GM12878 (cell line): ENCODE measurements around the gene TTLL1. TPM values are rescaled to one million over a fixed set of nuclear protein-coding genes. Genes with fewer than 3 reads are reported as not detected.

Experiments
- ATAC-seq: fragments of 200-7000 bp; cut with Tn5 transposase; 3 replicates; pipeline ENCODE4 v1.9.1; 2020; ENCODE audit warnings: mild to moderate bottlenecking, moderate library complexity
- BruUV-seq: library from RNA; stranded (reverse); fragments of 400-500 nt; replicated peaks from 2 replicates; lab custom pipeline; 2021; lab: Mats Ljungman, UMichigan
- CTCF ChIA-PET: fragments of 300-600 bp; sonication (Branson Sonifier 250); formaldehyde crosslinking; extraction: SDS; loops from one replicate; lab custom pipeline; 2021; ENCODE audit warnings: inconsistent platforms; lab: Yijun Ruan, JAX
- POLR2A ChIA-PET: fragments of 350-600 bp; formaldehyde crosslinking; extraction: SDS; loops from one replicate; lab custom pipeline; 2021; ENCODE audit warnings: inconsistent platforms; lab: Charles Lee
- RAD21 ChIA-PET: fragments of 300-600 bp; sonication (Branson Sonifier 250); formaldehyde crosslinking; loops from one replicate; lab custom pipeline; 2023; ENCODE audit warnings: antibody characterized with exemption; ENCODE audit not compliant: unreplicated experiment; lab: Charles Lee
- SMC1A ChIA-PET: fragments of 300-600 bp; sonication (Branson Sonifier 250); formaldehyde crosslinking; loops from one replicate; lab custom pipeline; 2023; ENCODE audit not compliant: unreplicated experiment, uncharacterized antibody; lab: Charles Lee
- DNase-seq: peaks from one replicate; pipeline ENCODE4 v3.0.0-alpha.2; 2011; ENCODE audit warnings: low read depth, low spot score
- FAIRE-seq: peaks from 3 replicates; lab custom pipeline; 2011; peaks lifted over from hg19 to GRCh38; lab: Jason Lieb, UNC
- H2AFZ ChIP-seq: 2 replicates; pipeline ENCODE4 v1.6.0; 2011; ENCODE audit warnings: low read depth, low read length, control low read depth; ENCODE audit not compliant: control insufficient read depth
- H3K27ac ChIP-seq: 2 replicates; pipeline ENCODE4 v1.5.1; 2011; ENCODE audit warnings: control low read depth; ENCODE audit not compliant: control insufficient read depth, insufficient read depth
- H3K27me3 ChIP-seq, 2 experiments: replicated peaks in 1 of 2; 2 replicates each; pipeline versions ENCODE4 v1.6.0 to v1.6.1; 2011; ENCODE audit warnings: low read length in 1 of 2; ENCODE audit not compliant: control insufficient read depth in 2 of 2, insufficient read depth in 2 of 2
- H3K36me3 ChIP-seq, 2 experiments: 2 replicates each; pipeline ENCODE4 v1.5.1; 2011; ENCODE audit warnings: low read length in 1 of 2; ENCODE audit not compliant: control insufficient read depth in 2 of 2, insufficient read depth in 2 of 2
- H3K4me1 ChIP-seq: 2 replicates; pipeline ENCODE4 v1.6.1; 2011; ENCODE audit warnings: mild to moderate bottlenecking, low read length, moderate library complexity, mixed read lengths; ENCODE audit not compliant: control insufficient read depth, insufficient read depth
- H3K4me2 ChIP-seq: 2 replicates; pipeline ENCODE4 v1.6.0; 2011; ENCODE audit warnings: control low read depth; ENCODE audit not compliant: control insufficient read depth, insufficient read depth
- H3K4me3 ChIP-seq: fragments of 200-600 bp; sonication (generic); 2 replicates; pipeline ENCODE4 v1.5.1; 2016
- H3K79me2 ChIP-seq: 2 replicates; pipeline ENCODE4 v1.6.0; 2011; ENCODE audit warnings: low read length; ENCODE audit not compliant: control insufficient read depth, insufficient read depth
- H3K9ac ChIP-seq: 2 replicates; pipeline ENCODE4 v1.8.0; 2011; ENCODE audit warnings: low read length, control low read depth, mixed read lengths; ENCODE audit not compliant: control insufficient read depth, insufficient read depth
- H3K9me3 ChIP-seq: replicated peaks from 3 replicates; pipeline ENCODE4 v1.5.1; 2011; ENCODE audit warnings: mild to moderate bottlenecking, low read length; ENCODE audit not compliant: control insufficient read depth, insufficient read depth
- H4K20me1 ChIP-seq: 2 replicates; pipeline ENCODE4 v1.6.0; 2011; ENCODE audit not compliant: control insufficient read depth, insufficient read depth
- BACH1 ChIP-seq: fragments of 450-650 bp; IDR thresholded peaks from 2 replicates; pipeline ENCODE4 v1.6.1; 2017; ENCODE audit warnings: mild to moderate bottlenecking, borderline replicate concordance
- CREB1 ChIP-seq: IDR thresholded peaks from 2 replicates; pipeline ENCODE4 v1.6.1; 2012; ENCODE audit warnings: low read depth, mild to moderate bottlenecking, inconsistent platforms
- FOS ChIP-seq: IDR thresholded peaks from 3 replicates; pipeline ENCODE4 v1.6.1; 2011; ENCODE audit warnings: borderline replicate concordance; ENCODE audit not compliant: insufficient read length; ENCODE audit errors: extremely low read depth
- HDAC2 ChIP-seq: fragments of 200-600 bp; sonication (generic); IDR thresholded peaks from 2 replicates; pipeline ENCODE4 v1.6.1; 2017
- NFYA ChIP-seq: IDR thresholded peaks from 2 replicates; pipeline ENCODE4 v1.6.1; 2011; ENCODE audit warnings: low read depth, mild to moderate bottlenecking, low read length, improper control_type of control experiment, borderline replicate concordance
- NR2C1 ChIP-seq: fragments of 450-650 bp; IDR thresholded peaks from 2 replicates; pipeline ENCODE4 v1.6.1; 2017; ENCODE audit warnings: antibody characterized with exemption, mild to moderate bottlenecking, moderate library complexity
- POLR2AphosphoS2 ChIP-seq: IDR thresholded peaks from 2 replicates; pipeline ENCODE4 v1.6.1; 2011; ENCODE audit warnings: low read depth, mild to moderate bottlenecking, low read length, improper control_type of control experiment, moderate library complexity
- RB1 ChIP-seq: fragments of 450-650 bp; formaldehyde crosslinking; IDR thresholded peaks from 2 replicates; pipeline ENCODE4 v1.6.1; 2017; ENCODE audit warnings: mild to moderate bottlenecking, borderline replicate concordance
- RUNX3 ChIP-seq: IDR thresholded peaks from 2 replicates; pipeline ENCODE4 v1.6.1; 2012; ENCODE audit warnings: low read length, inconsistent platforms
- SUPT20H ChIP-seq: IDR thresholded peaks from 2 replicates; pipeline ENCODE4 v1.6.1; 2011; ENCODE audit warnings: low read depth, mild to moderate bottlenecking, low read length, moderate library complexity, borderline replicate concordance; ENCODE audit not compliant: control insufficient read depth
- TCF7 ChIP-seq: IDR thresholded peaks from 2 replicates; pipeline ENCODE4 v1.6.1; 2014; ENCODE audit warnings: antibody characterized with exemption, borderline replicate concordance
- USF2 ChIP-seq: IDR thresholded peaks from 2 replicates; pipeline ENCODE4 v1.6.1; 2011; ENCODE audit warnings: low read depth, low read length, improper control_type of control experiment, borderline replicate concordance
- ZNF24 ChIP-seq: fragments of 450-650 bp; IDR thresholded peaks from 2 replicates; pipeline ENCODE4 v1.6.1; 2017; ENCODE audit warnings: antibody characterized with exemption, mild to moderate bottlenecking
- WGBS: methylation state at CpG from one replicate; pipeline ENCODE4 v1.1.6; 2016; ENCODE audit warnings: low lambda C conversion rate; ENCODE audit not compliant: insufficient replicate concordance, insufficient coverage; ENCODE audit errors: missing lambda C conversion rate; 5-methylcytosine and 5-hydroxymethylcytosine counted together
- in situ Hi-C: fragments of 300-500 bp; cut with MboI; formaldehyde crosslinking; loops from 9 replicates; pipeline ENCODE4 v1.14.3; 2018; ENCODE audit warnings: mixed read lengths
- intact Hi-C: fragments of 100-400 bp; cut with micrococcal nuclease; formaldehyde crosslinking; loops from one replicate; pipeline ENCODE4 v1.14.2; 2022; ENCODE audit not compliant: unreplicated experiment
- polyA plus RNA-seq, 11 experiments: library from polyadenylated mRNA; depleted of rRNA in 4 of 11; unstranded in 6 of 11; stranded (reverse) in 5 of 11; fragments of >200 nt; fragmentation: Nextera tagmentation in 4 of 11; fragmentation: Illumina TruSeq in 1 of 11; extraction: Ambion mirVana in 4 of 11; extraction: Trizol in 1 of 11; gene quantifications; 1 replicate in 1 of 11; 2 replicates in 10 of 11; pipeline versions ENCODE4 v1.2.1 to v1.2.3, GENCODE V29; 2011 to 2016; ENCODE audit warnings: inconsistent platforms in 2 of 11, missing spikeins in 2 of 11, low read depth in 1 of 11
- total RNA-seq, 4 experiments: library from RNA; depleted of rRNA in 3 of 4; stranded (reverse); fragments of >200 nt in 3 of 4; fragmentation: Illumina TruSeq in 1 of 4; extraction: Trizol in 1 of 4; gene quantifications; 2 replicates each; pipeline versions ENCODE4 v1.2.1 to v1.2.3, GENCODE V29; 2013 to 2021

Gene TTLL1
- total and polyA plus RNA-seq, 10 of the 15 experiments (the other 5 are each of a cell fraction or from before 2014, with no cell fraction given): 0.39 to 4.8 (median 3.2) TPM

- Histone ChIP-seq H3K27me3 (no peaks in the 10 kb centered on the region; a peak in 1 of 4 replicates), H4K20me1 (no peaks in the 10 kb centered on the region), H3K4me2 (no peak overlapping the region), H3K9ac (no peak overlapping the region), H3K4me1 (no peaks in the 10 kb centered on the region), H2AFZ (no peak overlapping the region), H3K36me3 (no peaks in the 10 kb centered on the region), H3K4me3 (no peak overlapping the region), H3K27ac (no peak overlapping the region), H3K9me3 (no peaks in the 10 kb centered on the region), H3K79me2 (no peaks in the 10 kb centered on the region)
- DNase-seq (no peak), ATAC-seq (no peak), FAIRE-seq (no peak)
- intact Hi-C loops: no loop called here
- in situ Hi-C loops: no loop called here
- CTCF ChIA-PET: interaction anchor here (0.6 to 1.9 kb wide), 2 partner anchors 10 to 112 kb away, joined by 5 to 6 read pairs; no protein-coding TSS in a partner anchor
- WGBS: 51% methylated on average over 10 of the region's 10 CpGs
- RAD21 ChIA-PET: no interaction called here
- BruUV-seq: no TSS peak
- TF ChIP-seq TCF7 (no peak), BACH1 (no peak), FOS (no peak), POLR2AphosphoS2 (no peak), RUNX3 (no peak), RB1 (no peak), NR2C1 (no peak), ZNF24 (no peak), HDAC2 (no peak), CREB1 (no peak), USF2 (no peak), NFYA (no peak), SUPT20H (no peak)
- POLR2A ChIA-PET: interaction anchor here (0.5 kb wide), 1 partner anchor 169 kb away, joined by 4 read pairs; no protein-coding TSS in a partner anchor
- SMC1A ChIA-PET: no interaction called here
These were observed 44.9 kb downstream of the TTLL1 start for GRCh38 chr22:43044290-43044712.
